ENCODE data around the gene ZNF280D.

The ZNF280D gene

GRCh38 chr15:56749982-56750381, 16.7 kb upstream of the ZNF280D start:
- DNase-seq = no peak

GRCh38 chr15:56744701-56745683, 11.7 kb upstream of the ZNF280D start:
- no peak for DNase-seq

GRCh38 chr15:56741541-56741940, 8.2 kb upstream of the ZNF280D start:
- DNase-seq = no peak

DNA sequence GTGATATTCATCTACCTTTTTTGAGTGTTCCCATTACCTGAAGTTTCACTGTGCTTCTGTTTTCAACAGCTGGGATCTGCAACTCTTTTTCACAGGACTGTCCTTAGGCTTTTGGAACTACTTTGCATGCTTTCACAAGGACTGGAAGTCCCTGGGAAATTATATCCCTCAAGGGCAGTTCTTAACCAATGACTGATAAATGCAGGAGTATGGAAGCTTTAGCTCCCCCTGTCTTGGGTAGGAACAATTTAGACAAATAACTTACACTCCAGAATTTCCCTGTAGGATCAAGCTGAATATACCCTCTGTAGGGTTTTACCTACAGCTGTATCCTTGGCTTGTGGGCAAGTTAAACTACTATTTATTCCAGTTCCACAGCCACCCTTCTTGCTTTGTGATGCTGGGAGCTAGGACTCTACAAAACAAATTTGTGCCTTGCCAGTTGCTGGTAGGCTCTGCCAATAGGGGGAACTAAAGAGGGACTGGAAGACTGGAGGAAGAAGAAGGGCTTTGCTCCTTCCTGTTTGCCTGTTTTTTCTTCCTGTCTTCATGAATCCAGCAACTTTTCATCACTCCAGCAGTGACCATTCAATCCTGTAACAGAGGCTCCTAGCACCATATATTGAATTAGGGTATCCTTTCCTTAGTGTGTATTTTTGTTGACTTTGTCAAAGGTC, 6.8 kb upstream of the ZNF280D start:
- no peak for DNase-seq

- DNase-seq = no peak
Measured at GRCh38 chr15:56739474-56739873, 6.2 kb upstream of the ZNF280D start.

DNA sequence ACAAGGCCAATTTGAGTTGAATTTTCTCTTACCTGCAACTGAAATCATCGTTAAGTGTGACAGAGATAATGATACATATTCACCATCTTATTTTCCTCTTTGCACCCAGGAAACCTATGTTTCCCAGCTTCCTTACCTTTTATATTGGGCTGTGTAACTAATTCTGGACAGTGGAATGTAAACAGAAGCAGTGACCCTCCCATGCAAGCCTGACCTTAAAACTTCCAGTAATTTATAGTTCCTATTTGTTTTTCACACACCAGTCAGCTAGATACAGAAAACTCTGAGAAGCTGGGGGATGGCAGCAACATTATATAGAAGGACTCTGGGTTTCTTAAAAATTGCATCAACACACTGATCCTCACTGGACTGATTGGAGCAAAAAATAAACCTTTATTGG, 4.5 kb upstream of the ZNF280D start:
- DNase-seq = no peak

DNA sequence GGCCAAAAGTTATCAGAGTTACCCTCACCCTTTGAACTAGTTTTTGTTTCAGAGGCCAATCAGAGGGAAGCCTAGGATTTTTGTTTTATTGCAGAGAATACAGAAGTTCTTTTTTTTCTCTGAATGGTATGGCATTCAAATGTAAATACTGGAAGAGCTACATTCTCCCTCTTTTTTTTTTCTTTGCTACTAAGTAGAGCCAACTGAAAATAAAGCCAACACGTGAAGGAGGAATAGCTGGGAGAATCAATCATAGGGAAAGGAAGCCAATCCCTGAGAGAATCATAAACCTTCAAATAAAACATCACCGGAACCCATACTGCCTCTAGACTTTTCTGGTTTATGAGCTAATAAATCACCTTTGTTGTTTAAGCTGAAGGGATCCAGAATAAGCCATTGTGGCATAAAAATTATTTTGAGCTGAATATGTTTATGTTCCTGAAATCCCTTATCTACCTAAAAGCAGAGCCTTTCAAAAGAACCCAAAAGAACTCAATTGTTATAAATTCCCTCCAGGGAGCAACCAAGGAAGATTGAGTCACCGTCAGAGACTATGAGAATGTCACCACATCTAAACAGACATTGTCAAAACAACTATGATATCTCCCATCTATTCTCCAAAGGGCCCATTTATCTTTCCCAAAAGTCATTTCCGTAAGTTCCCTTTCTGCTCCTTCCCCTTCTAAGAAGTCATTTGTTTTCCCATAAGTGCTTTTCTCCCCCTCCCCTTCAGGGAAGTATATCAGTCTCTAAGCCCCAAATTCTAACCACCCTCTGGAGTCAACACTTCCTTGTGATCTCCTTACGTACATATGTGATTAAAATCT, 3.8 kb upstream of the ZNF280D start:
- DNase-seq = no peak

DNA sequence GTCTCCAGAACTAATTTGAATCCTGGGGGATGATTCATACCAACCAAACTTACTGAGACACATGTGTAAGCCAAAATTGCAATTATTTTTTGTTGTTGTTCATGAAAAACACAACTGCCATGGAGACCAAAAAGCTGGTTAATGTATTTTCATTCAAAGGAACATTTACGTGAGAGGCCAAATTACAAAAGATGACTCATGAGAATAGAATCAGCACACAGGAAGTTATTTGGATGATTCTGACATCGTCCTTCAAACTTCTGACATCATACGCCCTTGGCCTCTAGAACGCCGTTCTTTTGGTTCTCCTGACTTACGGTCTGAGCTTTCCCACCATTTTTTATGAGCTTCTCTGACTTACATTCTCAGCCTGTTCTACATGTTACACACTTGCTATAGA, 3.0 kb upstream of the ZNF280D start:
- no peak for DNase-seq

DNA sequence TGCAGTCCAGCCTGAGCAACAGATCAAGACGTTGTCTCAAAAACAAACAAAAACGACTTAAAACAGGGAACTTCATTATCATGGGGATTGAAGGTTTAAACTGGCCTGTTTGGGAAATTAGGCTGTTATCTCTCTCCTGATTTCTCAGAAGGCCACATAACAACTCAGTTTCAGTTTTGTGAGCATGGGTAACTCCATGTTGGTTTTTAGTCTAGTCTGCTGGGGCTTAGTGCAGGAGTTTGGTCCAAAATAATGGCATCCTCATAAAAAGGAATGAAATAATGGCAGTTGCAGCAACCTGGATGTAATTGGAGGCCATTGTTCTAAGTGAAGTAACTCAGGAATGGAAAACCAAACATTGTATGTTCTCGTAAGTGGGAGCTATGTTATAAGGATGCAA, 2.3 kb upstream of the ZNF280D start:
- DNase-seq = no peak

GRCh38 chr15:56734013-56734635, 815 bp upstream of the ZNF280D start:
- no peak for DNase-seq

GRCh38 chr15:56732886-56733135, 498 bp downstream of the ZNF280D start:
- peak in 22 of 58 donors; percentile 38 to 90 (median 74) for DNase-seq

GRCh38 chr15:56732135-56732885, 999 bp downstream of the ZNF280D start:
- DNase-seq = peak in 5 of 58 donors; percentile 1 to 52 (median 5)

DNA sequence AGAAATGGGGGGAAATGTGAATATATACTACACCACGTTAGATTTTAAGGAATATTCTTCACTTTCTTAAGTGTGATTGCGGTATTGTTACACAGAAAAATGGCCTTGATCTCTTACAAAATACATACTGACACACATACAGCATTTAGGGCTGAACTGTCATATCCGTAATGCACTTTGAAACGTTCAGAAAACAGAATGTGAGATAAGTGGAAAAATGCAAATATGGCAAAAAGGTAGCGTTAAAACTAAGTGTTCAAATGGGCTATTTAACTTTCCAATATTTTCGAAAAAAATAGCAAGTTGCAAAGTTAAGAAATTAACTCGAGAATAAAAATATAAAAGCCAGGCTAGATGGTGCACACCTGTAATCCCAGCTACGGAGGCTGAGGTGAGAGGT, 1.8 kb downstream of the ZNF280D start:
- no peak for DNase-seq

DNA sequence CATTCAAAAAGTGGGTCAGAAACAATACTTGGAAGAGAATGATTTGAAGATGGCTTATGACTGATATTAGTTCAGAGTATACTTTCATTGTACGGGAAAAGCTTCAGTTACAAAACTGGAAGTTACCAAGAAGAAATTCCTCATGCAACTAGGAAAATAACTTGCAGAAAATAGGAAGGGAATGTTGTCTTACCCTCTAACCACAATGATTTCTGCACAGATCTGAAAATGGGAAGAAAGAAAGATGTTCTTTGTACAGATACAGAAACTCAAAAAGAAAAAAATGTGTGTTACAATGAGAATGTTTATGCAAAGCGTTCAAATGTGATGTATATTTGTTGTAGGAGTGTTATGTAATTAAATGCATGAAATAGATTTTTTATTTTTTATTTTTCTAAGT, 3.7 kb downstream of the ZNF280D start:
- DNase-seq = no peak

DNA sequence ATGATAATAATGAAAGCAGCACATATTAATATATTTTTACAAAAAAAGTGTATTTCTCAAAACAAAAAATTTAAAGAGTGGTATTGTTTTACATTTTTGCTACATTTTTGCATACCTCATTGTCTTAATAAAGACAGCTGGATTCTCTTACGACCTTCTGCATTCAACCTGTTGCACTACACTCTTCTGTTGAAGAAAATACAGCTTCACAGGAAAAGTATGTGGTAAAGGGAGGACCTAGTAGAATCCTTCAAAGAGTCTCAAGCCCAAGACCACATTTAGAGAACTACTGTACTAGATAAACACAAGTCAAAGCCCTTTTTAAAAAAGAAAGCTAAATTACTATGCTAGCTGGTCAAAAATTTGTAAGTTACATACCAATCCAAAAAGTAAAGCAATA, 7.9 kb downstream of the ZNF280D start:
- no peak for DNase-seq

- DNase-seq = no peak
Measured at GRCh38 chr15:56724232-56724631, 9.1 kb downstream of the ZNF280D start.

GRCh38 chr15:56723787-56724186, 9.5 kb downstream of the ZNF280D start:
- DNase-seq = no peak

DNA sequence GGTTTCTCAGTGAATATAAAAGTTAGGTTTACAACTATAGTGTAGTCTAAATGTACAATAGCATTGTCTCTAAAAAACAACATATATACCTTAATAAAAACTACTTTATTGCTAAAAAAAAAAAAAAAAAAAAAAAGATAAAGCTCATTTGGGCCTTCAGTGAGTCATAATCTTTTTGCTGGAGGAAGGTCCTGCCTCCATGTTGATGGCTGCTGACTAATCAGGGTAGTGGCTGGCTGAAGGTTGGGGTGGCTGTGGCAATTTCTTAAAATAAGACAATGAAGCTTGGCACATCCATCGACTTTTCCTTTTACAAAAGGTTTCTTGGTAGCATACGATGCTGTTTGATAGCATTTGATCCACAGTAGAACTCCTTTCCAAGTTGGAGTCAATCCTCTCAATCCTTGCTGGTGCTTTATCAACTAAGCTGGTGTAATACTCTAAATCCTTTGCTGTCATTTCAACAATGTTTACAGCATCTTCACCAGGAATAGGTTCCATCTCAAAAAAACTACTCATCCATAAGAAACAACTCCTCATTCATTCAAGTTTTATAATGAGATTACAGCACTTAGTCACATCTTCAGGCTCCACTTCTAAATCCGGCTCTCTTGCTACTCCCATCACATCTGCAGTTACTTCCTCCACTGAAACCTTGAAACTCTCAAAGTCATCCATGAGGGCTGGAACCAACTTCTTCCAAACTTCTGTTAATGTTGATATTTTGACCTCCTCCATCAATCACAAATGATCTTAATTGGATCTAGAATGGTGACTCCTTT, 13.3 kb downstream of the ZNF280D start:
- no peak for DNase-seq

GRCh38 chr15:56719021-56719612, 14.2 kb downstream of the ZNF280D start:
- no peak for DNase-seq

DNA sequence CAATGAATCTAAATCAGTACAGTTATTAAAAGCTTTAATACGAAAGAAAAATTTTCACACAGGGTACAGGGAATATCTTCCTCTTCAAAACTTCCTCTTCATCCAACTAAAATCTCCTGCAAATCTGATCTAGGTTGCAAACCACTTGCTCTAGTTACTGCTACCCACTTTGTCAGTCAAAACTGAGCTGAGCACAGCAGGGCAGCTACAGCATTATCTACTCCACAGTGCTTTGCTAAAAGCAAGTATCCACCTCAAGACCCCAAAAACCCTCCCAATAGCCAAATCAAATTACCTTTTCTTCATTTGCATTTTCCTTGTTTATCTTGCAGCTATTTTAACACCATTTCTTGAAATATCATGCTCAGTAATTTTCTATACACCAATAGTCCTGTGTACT, 14.7 kb downstream of the ZNF280D start:
- DNase-seq = no peak
